K562 (cell line): ENCODE results near the gene TPO.

Source experiments
- CTCF ChIP-seq, 3 experiments: IDR thresholded peaks in 2 of 3; conservative IDR thresholded peaks in 1 of 3; 2 replicates each; pipeline ENCODE4 v1.5.1; 2011 to 2012; ENCODE audit warnings: low read length in 3 of 3, mild to moderate bottlenecking in 3 of 3, control low read depth in 2 of 3, improper control_type of control experiment in 1 of 3, inconsistent platforms in 1 of 3, low read depth in 1 of 3, mixed read lengths in 1 of 3, moderate library complexity in 1 of 3; ENCODE audit not compliant: insufficient read depth in 2 of 3
- ETS1 ChIP-seq: conservative IDR thresholded peaks from 2 replicates; pipeline ENCODE4 v1.6.1; 2011; ENCODE audit warnings: low read depth, mild to moderate bottlenecking, low read length; ENCODE audit not compliant: control insufficient read depth
- HIVEP1 ChIP-seq: fragments of 250-450 bp; sonication (Bioruptor Pico); IDR thresholded peaks from 2 replicates; pipeline ENCODE4 v1.4.0; 2020; ENCODE audit warnings: mild to moderate bottlenecking
- PREB ChIP-seq: sonication (generic); formaldehyde crosslinking; IDR thresholded peaks from 2 replicates; pipeline ENCODE4 v1.8.1; 2023; ENCODE audit warnings: mild to moderate bottlenecking, missing genetic modification reagents
- TBP ChIP-seq: optimal IDR thresholded peaks from 2 replicates; pipeline ENCODE3; 2011; ENCODE audit warnings: low read depth, low read length, improper control_type of control experiment
- TCF7 ChIP-seq: sonication (generic); IDR thresholded peaks from 2 replicates; pipeline ENCODE4 v1.6.1; 2016; ENCODE audit warnings: antibody characterized with exemption, borderline replicate concordance
- ZBTB7A ChIP-seq: IDR thresholded peaks from 2 replicates; pipeline ENCODE4 v1.6.1; 2011; ENCODE audit warnings: low read depth, mild to moderate bottlenecking, low read length, moderate library complexity, borderline replicate concordance; ENCODE audit not compliant: control insufficient read depth
- ZNF431 ChIP-seq: sonication (generic); formaldehyde crosslinking; IDR thresholded peaks from 2 replicates; pipeline ENCODE4 v1.8.0; 2022; ENCODE audit warnings: mild to moderate bottlenecking, missing genetic modification reagents

- TF ChIP-seq CTCF (IDR thresholded peaks at IDR 0.05 in 2 of 3, conservative IDR thresholded peaks at IDR 0.05 in 1 of 3; ENCODE audit: insufficient read depth in 2 of 3, low read depth in 1 of 3, low read length in 3 of 3): no peak
- TF ChIP-seq TBP: no peak
- TF ChIP-seq ETS1: no peak
- TF ChIP-seq TCF7: no peak
- no peak for TF ChIP-seq HIVEP1 (CRISPR knock-in tag)
- TF ChIP-seq PREB: no peak
- no peak for TF ChIP-seq ZNF431 (CRISPR knock-in tag)
- TF ChIP-seq ZBTB7A: no peak
These were observed 104.5 kb downstream of the TPO start for GRCh38 chr2:1517786-1518185.
